ENCODE data around the gene AGTPBP1. TPM values are rescaled to one million over a fixed set of nuclear protein-coding genes. Genes with fewer than 3 reads are reported as not detected.

The AGTPBP1 gene
- total and polyA plus RNA-seq, 12 donors = 9.7 to 87.1 (median 51.4) TPM

GRCh38 chr9:85528142-85528541 lies 213.6 kb downstream of the AGTPBP1 start:
- peaks cover 3 to 59% (median 20%) of the 10 kb centered on the region in 9 donors for H3K4me1 ChIP-seq
- intact Hi-C loops (cut with DNase I) = no loop called here
- H3K9me3 ChIP-seq = peaks cover 0 to 14% (median 0%) of the 10 kb centered on the region in 11 donors
- TF ChIP-seq CTCF (IDR thresholded peaks at IDR 0.05) = no peak
- WGBS, 2 donors = 72 to 84% methylated on average over 5 of the region's 5 CpGs
- H3K36me3 ChIP-seq = no peaks in the 10 kb centered on the region
- no peak overlapping the region for H3K4me3 ChIP-seq
- peaks cover 0 to 20% (median 0%) of the 10 kb centered on the region in 7 donors for H3K27me3 ChIP-seq
- peak in 6 of 8 donors; percentile 15 to 61 (median 33) for ATAC-seq
- no peak for DNase-seq
- H3K27ac ChIP-seq = peak overlapping the region; percentile 51 to 83 (median 76)

- Histone ChIP-seq H3K36me3 (no peaks in the 10 kb centered on the region), H3K9me3 (peaks cover 0 to 8% (median 0%) of the 10 kb centered on the region in 11 donors), H3K27me3 (peaks cover 0 to 26% (median 0%) of the 10 kb centered on the region in 7 donors), H3K4me3 (no peak overlapping the region), H3K27ac (peak overlapping the region; percentile 51 to 83 (median 76)), H3K4me1 (peaks cover 3 to 65% (median 27%) of the 10 kb centered on the region in 9 donors)
- ATAC-seq = peak; percentile 55 to 90 (median 82)
- DNase-seq = peak in 1 of 2 donors; percentile 32
- WGBS, 2 donors = 54 to 60% methylated on average over 4 of the region's 4 CpGs
- no peak for TF ChIP-seq CTCF (IDR thresholded peaks at IDR 0.05)
- intact Hi-C loops (cut with DNase I) = no loop called here
These were observed 214.3 kb downstream of the AGTPBP1 start for GRCh38 chr9:85527331-85528020.

- WGBS, 2 donors = 47 to 59% methylated on average over 2 of the region's 2 CpGs
- TF ChIP-seq CTCF (IDR thresholded peaks at IDR 0.05) = no peak
- peaks cover 0 to 8% (median 0%) of the 10 kb centered on the region in 11 donors for H3K9me3 ChIP-seq
- intact Hi-C loops (cut with DNase I) = loop anchor here in 1 of 10 donors (5.0 kb wide), 1 partner anchor 92 kb away; no protein-coding TSS in a partner anchor
- peaks cover 3 to 69% (median 37%) of the 10 kb centered on the region in 9 donors for H3K4me1 ChIP-seq
- H3K27ac ChIP-seq = no peak overlapping the region
- H3K36me3 ChIP-seq = no peaks in the 10 kb centered on the region
- H3K4me3 ChIP-seq = no peak overlapping the region
- no peak for DNase-seq
- peaks cover 0 to 26% (median 4%) of the 10 kb centered on the region in 7 donors for H3K27me3 ChIP-seq
- ATAC-seq = no peak
These were observed 217.2 kb downstream of the AGTPBP1 start for GRCh38 chr9:85524531-85524930.

- peak overlapping the region in 7 of 10 donors; percentile 17 to 58 (median 55) for H3K4me3 ChIP-seq
- peaks cover 0 to 8% (median 0%) of the 10 kb centered on the region in 11 donors for H3K9me3 ChIP-seq
- TF ChIP-seq CTCF (IDR thresholded peaks at IDR 0.05) = no peak
- H3K27ac ChIP-seq = peak overlapping the region; percentile 7 to 88 (median 80)
- no peaks in the 10 kb centered on the region for H3K36me3 ChIP-seq
- H3K4me1 ChIP-seq = peaks cover 3 to 55% (median 28%) of the 10 kb centered on the region in 9 donors
- intact Hi-C loops (cut with DNase I) = loop anchor here in 1 of 10 donors (5.0 kb wide), 1 partner anchor 91 kb away; no protein-coding TSS in a partner anchor
- H3K27me3 ChIP-seq = peaks cover 0 to 26% (median 4%) of the 10 kb centered on the region in 7 donors
- no peak for DNase-seq
- no peak for ATAC-seq
- WGBS, 2 donors = 51 to 55% methylated on average over 9 of the region's 9 CpGs
These were observed 218.6 kb downstream of the AGTPBP1 start for GRCh38 chr9:85523202-85523601.
